PC-9 (cell line): ENCODE data around the gene ELP4. TPM values are rescaled to one million over a fixed set of nuclear protein-coding genes. Genes with fewer than 3 reads are reported as not detected.
"Not testable (repeated sequence)": the region's sequence is repeated elsewhere in the genome, so short reads cannot be mapped to it uniquely, and the experiment has no call there.

Source experiments
- BruUV-seq: library from RNA; stranded (reverse); fragments of 400-500 nt; replicated peaks from 2 replicates; lab custom pipeline; 2021; lab: Mats Ljungman, UMichigan
- CTCF ChIA-PET: fragments of 300-600 bp; sonication (Branson Sonifier 250); formaldehyde crosslinking; loops from one replicate; lab custom pipeline; 2022; ENCODE audit warnings: antibody characterized with exemption; lab: Charles Lee
- POLR2A ChIA-PET: fragments of 300-600 bp; sonication (Branson Sonifier 250); formaldehyde crosslinking; loops from one replicate; lab custom pipeline; 2022; ENCODE audit warnings: antibody characterized with exemption; ENCODE audit not compliant: unreplicated experiment; lab: Charles Lee
- DNase-seq, 2 experiments: peaks; one replicate each; pipeline versions ENCODE4 v3.0.0 to v3.0.0-alpha.2; 2015 to 2022; ENCODE audit warnings: mixed read lengths in 1 of 2
- H2AFZ ChIP-seq: fragments of 200-600 bp; sonication (generic); 2 replicates; pipeline ENCODE4 v1.8.1; 2017; ENCODE audit warnings: antibody characterized with exemption
- H3F3A ChIP-seq: fragments of 200-600 bp; sonication (generic); 2 replicates; pipeline ENCODE4 v1.8.1; 2017; ENCODE audit warnings: antibody characterized with exemption, mild to moderate bottlenecking, low read depth; ENCODE audit not compliant: insufficient read depth
- H3K27ac ChIP-seq: fragments of 200-600 bp; sonication (generic); 2 replicates; pipeline ENCODE4 v1.6.1; 2016; ENCODE audit warnings: mixed run types
- H3K27me3 ChIP-seq: fragments of 200-600 bp; sonication (generic); 2 replicates; pipeline ENCODE4 v1.6.1; 2016; ENCODE audit warnings: low read depth, mixed run types; ENCODE audit not compliant: insufficient read depth
- H3K36me3 ChIP-seq: fragments of 200-600 bp; sonication (generic); 2 replicates; pipeline ENCODE4 v1.6.1; 2016; ENCODE audit warnings: low read depth, mixed run types
- H3K4me1 ChIP-seq: fragments of 200-600 bp; sonication (generic); replicated peaks from 2 replicates; pipeline ENCODE4 v1.6.1; 2016; ENCODE audit warnings: mixed run types; ENCODE audit not compliant: insufficient read depth
- H3K4me2 ChIP-seq: fragments of 200-600 bp; sonication (generic); 2 replicates; pipeline ENCODE4 v1.6.1; 2017; ENCODE audit warnings: mixed run types
- H3K4me3 ChIP-seq: fragments of 200-600 bp; sonication (generic); 2 replicates; pipeline ENCODE4 v1.6.1; 2016; ENCODE audit warnings: mixed run types
- H3K79me2 ChIP-seq: fragments of 200-600 bp; sonication (generic); 2 replicates; pipeline ENCODE4 v1.6.1; 2017; ENCODE audit warnings: low read depth, mixed run types
- H3K9me2 ChIP-seq: fragments of 200-600 bp; sonication (generic); 2 replicates; pipeline ENCODE4 v1.8.1; 2017; ENCODE audit warnings: mild to moderate bottlenecking; ENCODE audit not compliant: insufficient read depth
- H3K9me3 ChIP-seq: fragments of 200-600 bp; sonication (generic); 2 replicates; pipeline ENCODE4 v1.8.1; 2016; ENCODE audit warnings: low read depth; ENCODE audit not compliant: insufficient read depth
- H4K20me1 ChIP-seq: fragments of 200-600 bp; sonication (generic); 2 replicates; pipeline ENCODE4 v1.8.1; 2017; ENCODE audit not compliant: insufficient read depth
- CTCF ChIP-seq: fragments of 200-600 bp; sonication (generic); conservative IDR thresholded peaks from 2 replicates; pipeline ENCODE4 v1.6.1; 2017; ENCODE audit warnings: mixed run types, antibody characterized with exemption, mild to moderate bottlenecking, moderate library complexity
- EZH2 ChIP-seq: fragments of 200-600 bp; sonication (generic); IDR thresholded peaks from 2 replicates; pipeline ENCODE4 v1.8.0; 2017; ENCODE audit warnings: antibody characterized with exemption, low read depth
- intact Hi-C: fragments of 100-400 bp; cut with micrococcal nuclease; formaldehyde crosslinking; loops from one replicate; pipeline ENCODE4 v1.10.0; 2022; ENCODE audit not compliant: unreplicated experiment
- total RNA-seq: library from RNA; stranded (reverse); gene quantifications from 2 replicates; pipeline ENCODE4 v1.2.3, GENCODE V29; 2021

Gene ELP4
- total RNA-seq, 1 experiment from 2014 or later, result 20.5 TPM

GRCh38 chr11:31728432-31728831 lies 218.9 kb downstream of the ELP4 start:
- ChIA-PET CTCF (no interaction called here), POLR2A (no interaction called here)
- Histone ChIP-seq H3K4me2 (no peak overlapping the region), H4K20me1 (no peaks in the 10 kb centered on the region), H3K27ac (no peak overlapping the region), H3K4me3 (no peak overlapping the region), H3K9me3 (peaks cover 2% of the 10 kb centered on the region; the same call in 1 of the 2 replicates), H3K36me3 (no peaks in the 10 kb centered on the region), H3K9me2 (0 out of 2 replicates have a peak, but pooled peaks cover 4% of the 10 kb centered on the region), H3F3A (no peaks in the 10 kb centered on the region), H3K79me2 (no peaks in the 10 kb centered on the region), H3K27me3 (no peaks in the 10 kb centered on the region), H2AFZ (no peak overlapping the region), H3K4me1 (no peaks in the 10 kb centered on the region)
- TF ChIP-seq CTCF (no peak), EZH2 (no peak)
- no TSS peak for BruUV-seq
- DNase-seq, result no peak
- intact Hi-C loops, result no loop called here

DNA sequence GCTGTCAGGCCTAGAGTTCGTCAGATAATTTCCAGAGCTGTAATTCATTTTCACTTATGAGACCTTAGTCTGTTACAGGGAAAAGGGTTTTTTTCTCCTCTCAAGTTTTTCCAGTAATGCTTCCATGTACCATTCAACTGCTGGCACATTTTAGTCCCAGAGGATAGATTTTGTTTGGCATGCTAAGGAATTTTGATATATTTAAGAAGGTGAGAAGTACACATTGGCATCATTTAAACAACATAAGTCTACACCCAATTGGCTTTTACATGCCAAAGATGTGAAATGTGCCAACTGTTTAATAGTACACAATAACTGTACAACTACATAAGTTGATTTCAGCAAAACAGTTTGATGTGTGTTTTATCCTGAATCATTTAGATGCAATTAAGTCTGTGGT lies 230.6 kb downstream of the ELP4 start:
- Histone ChIP-seq H3K79me2 (no peaks in the 10 kb centered on the region), H3K4me2 (no peak overlapping the region), H3K4me3 (no peak overlapping the region), H3K9me2 (no peaks in the 10 kb centered on the region), H3K4me1 (no peaks in the 10 kb centered on the region), H3K9me3 (no peaks in the 10 kb centered on the region), H3K27me3 (no peaks in the 10 kb centered on the region), H4K20me1 (no peaks in the 10 kb centered on the region), H3F3A (no peaks in the 10 kb centered on the region), H2AFZ (no peak overlapping the region), H3K36me3 (no peaks in the 10 kb centered on the region), H3K27ac (no peak overlapping the region)
- intact Hi-C loops, result no loop called here
- TF ChIP-seq EZH2 (no peak), CTCF (no peak)
- POLR2A ChIA-PET, result no interaction called here
- no peak for DNase-seq
- no TSS peak for BruUV-seq
- CTCF ChIA-PET, result no interaction called here

GRCh38 chr11:31740731-31741368 lies 231.3 kb downstream of the ELP4 start:
- H3K4me1 ChIP-seq, H2AFZ ChIP-seq, H3K9me2 ChIP-seq, H3K4me2 ChIP-seq, intact Hi-C loops, H3F3A ChIP-seq, H4K20me1 ChIP-seq, DNase-seq, H3K4me3 ChIP-seq, H3K27ac ChIP-seq, H3K27me3 ChIP-seq, POLR2A ChIA-PET, CTCF ChIA-PET, H3K79me2 ChIP-seq, BruUV-seq, H3K9me3 ChIP-seq, H3K36me3 ChIP-seq: not testable (repeated sequence)

GRCh38 chr11:31747581-31747980 lies 238.0 kb downstream of the ELP4 start:
- no peak overlapping the region for H3K4me2 ChIP-seq
- H3K4me1 ChIP-seq, result no peaks in the 10 kb centered on the region
- no peak for TF ChIP-seq EZH2
- TF ChIP-seq CTCF, result no peak
- no peaks in the 10 kb centered on the region for H3K9me2 ChIP-seq
- no peaks in the 10 kb centered on the region for H3K36me3 ChIP-seq
- CTCF ChIA-PET, result no interaction called here
- no peaks in the 10 kb centered on the region for H3K27me3 ChIP-seq
- H3K4me3 ChIP-seq, result no peak overlapping the region
- POLR2A ChIA-PET, result no interaction called here
- no TSS peak for BruUV-seq
- H3K27ac ChIP-seq, result no peak overlapping the region
- intact Hi-C loops, result no loop called here
- no peaks in the 10 kb centered on the region for H4K20me1 ChIP-seq
- H3F3A ChIP-seq, result no peaks in the 10 kb centered on the region
- H3K79me2 ChIP-seq, result no peaks in the 10 kb centered on the region
- H2AFZ ChIP-seq, result no peak overlapping the region
- H3K9me3 ChIP-seq, result no peaks in the 10 kb centered on the region
- no peak for DNase-seq
